ENCODE data around the gene ANXA10. TPM values are rescaled to one million over a fixed set of nuclear protein-coding genes. Genes with fewer than 3 reads are reported as not detected.
"Not testable (repeated sequence)": the region's sequence is repeated elsewhere in the genome, so short reads cannot be mapped to it uniquely, and the experiment has no call there.

The ANXA10 gene
- total RNA-seq, 1 experiment from 2014 or later: not detected

DNA sequence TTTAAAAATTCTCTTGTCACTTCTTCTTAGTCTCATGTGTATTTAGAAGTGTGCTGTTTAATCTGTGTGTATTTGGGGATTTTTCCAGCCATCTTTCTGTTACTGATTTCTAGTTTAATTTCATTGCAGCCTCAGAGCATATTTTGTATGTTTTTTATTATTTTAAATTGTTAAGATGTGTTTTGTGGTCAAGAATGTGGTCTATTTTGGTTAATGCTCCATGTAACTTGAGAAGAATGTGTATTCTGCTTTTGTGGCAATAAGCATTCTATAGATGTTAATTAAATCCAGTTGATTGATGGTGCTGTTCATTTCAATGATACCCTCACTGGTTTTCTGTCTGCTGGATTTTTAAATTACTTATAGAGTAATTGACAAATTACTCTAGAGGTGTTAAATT, 38.9 kb downstream of the ANXA10 start:
- peaks cover 5% of the 10 kb centered on the region for H3K4me1 Mint-ChIP-seq
- H3K36me3 Mint-ChIP-seq: no peaks in the 10 kb centered on the region
- DNase-seq (ENCODE audit: low spot score) (no peak), ATAC-seq (no peak)
- CTCF ChIA-PET: no interaction called here
- POLR2A ChIA-PET: no interaction called here
- H3K27ac Mint-ChIP-seq: no peak overlapping the region
- TF ChIP-seq ZNF121 (CRISPR knock-in tag; IDR thresholded peaks at IDR 0.05): no peak
- TF ChIP-seq OVOL2 (CRISPR knock-in tag; IDR thresholded peaks at IDR 0.05; ENCODE audit: borderline replicate concordance): no peak
- TF ChIP-seq, protein P1, sequence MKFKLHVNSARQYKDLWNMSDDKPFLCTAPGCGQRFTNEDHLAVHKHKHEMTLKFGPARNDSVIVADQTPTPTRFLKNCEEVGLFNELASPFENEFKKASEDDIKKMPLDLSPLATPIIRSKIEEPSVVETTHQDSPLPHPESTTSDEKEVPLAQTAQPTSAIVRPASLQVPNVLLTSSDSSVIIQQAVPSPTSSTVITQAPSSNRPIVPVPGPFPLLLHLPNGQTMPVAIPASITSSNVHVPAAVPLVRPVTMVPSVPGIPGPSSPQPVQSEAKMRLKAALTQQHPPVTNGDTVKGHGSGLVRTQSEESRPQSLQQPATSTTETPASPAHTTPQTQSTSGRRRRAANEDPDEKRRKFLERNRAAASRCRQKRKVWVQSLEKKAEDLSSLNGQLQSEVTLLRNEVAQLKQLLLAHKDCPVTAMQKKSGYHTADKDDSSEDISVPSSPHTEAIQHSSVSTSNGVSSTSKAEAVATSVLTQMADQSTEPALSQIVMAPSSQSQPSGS (CRISPR knock-in tag; IDR thresholded peaks at IDR 0.05; ENCODE audit: borderline replicate concordance, low read depth): no peak
- no peak for TF ChIP-seq FOXP1 (CRISPR knock-in tag; IDR thresholded peaks at IDR 0.05; ENCODE audit: borderline replicate concordance)
- TF ChIP-seq, protein P2, sequence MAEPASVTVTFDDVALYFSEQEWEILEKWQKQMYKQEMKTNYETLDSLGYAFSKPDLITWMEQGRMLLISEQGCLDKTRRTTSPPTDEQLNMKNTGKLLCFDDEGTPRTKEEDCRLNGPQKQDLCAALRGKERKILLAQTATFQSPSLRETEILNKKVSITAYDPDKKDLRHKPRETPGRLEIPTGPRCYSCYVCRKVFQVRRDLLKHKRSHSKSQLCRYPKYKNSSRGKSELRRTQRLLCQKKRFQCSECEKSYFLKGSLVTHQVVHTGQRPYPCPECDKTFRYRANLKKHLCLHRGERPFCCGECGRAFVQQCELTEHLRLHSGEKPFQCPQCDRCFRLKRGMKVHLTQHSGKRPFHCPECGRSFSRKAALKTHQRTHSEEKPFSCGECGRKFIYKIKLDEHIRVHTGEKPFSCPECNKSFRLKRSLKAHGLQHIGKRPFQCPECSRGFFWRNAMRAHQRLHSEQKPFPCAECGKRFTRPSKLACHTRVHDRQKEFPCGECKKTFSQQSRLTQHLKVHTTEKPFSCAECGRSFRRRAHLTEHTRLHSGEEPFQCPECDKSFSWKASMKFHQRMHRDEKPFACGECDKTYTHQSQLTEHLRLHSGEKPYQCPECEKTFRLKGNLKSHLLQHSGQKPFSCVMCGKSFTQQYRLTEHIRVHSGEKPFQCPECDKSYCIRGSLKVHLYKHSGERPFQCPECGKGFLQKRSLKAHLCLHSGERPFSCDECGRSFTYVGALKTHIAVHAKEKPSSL (CRISPR knock-in tag; conservative IDR thresholded peaks at IDR 0.05): no peak
- no peak for TF ChIP-seq IRF2 (CRISPR knock-in tag; IDR thresholded peaks at IDR 0.05; ENCODE audit: borderline replicate concordance, low read depth)
- H3K27me3 Mint-ChIP-seq (ENCODE audit: low read depth): no peaks in the 10 kb centered on the region
- no peak overlapping the region for H3K4me3 Mint-ChIP-seq
- H3K9me3 Mint-ChIP-seq: no peaks in the 10 kb centered on the region

DNA sequence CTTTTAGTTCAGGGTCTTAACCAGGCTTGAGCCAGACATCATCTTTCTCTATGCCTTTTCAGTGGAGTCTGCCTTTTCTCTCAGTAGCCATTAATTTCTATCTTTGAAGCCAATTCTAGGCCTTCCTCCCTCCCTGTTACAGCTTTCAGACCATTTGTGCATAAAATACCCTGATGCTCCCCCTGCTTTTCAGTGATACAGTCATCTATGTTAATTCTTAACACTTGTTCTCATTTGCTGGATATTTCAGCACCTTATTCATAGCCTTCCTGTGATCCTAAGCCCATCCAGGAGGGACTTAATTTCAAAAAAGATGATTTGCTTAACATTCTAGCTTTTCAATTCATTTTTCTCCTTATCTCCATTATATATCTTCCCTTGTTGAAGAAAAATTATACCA, 42.3 kb downstream of the ANXA10 start:
- TF ChIP-seq, protein P3, sequence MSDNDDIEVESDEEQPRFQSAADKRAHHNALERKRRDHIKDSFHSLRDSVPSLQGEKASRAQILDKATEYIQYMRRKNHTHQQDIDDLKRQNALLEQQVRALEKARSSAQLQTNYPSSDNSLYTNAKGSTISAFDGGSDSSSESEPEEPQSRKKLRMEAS (CRISPR knock-in tag; IDR thresholded peaks at IDR 0.05): no peak
- TF ChIP-seq NFYB (CRISPR knock-in tag; conservative IDR thresholded peaks at IDR 0.05; ENCODE audit: low read depth) (no peak), NFE2L1 (CRISPR knock-in tag; IDR thresholded peaks at IDR 0.05) (no peak), JAZF1 (CRISPR knock-in tag; IDR thresholded peaks at IDR 0.05) (no peak), FOXJ3 (CRISPR knock-in tag; IDR thresholded peaks at IDR 0.05; ENCODE audit: borderline replicate concordance) (no peak), ZNF219 (CRISPR knock-in tag; IDR thresholded peaks at IDR 0.05; ENCODE audit: borderline replicate concordance) (no peak), TCF7 (CRISPR knock-in tag; IDR thresholded peaks at IDR 0.05; ENCODE audit: low read depth) (no peak), TP53 (CRISPR knock-in tag; IDR thresholded peaks at IDR 0.05) (no peak), FOXP1 (CRISPR knock-in tag; IDR thresholded peaks at IDR 0.05; ENCODE audit: borderline replicate concordance) (no peak), RELA (CRISPR knock-in tag; IDR thresholded peaks at IDR 0.05; ENCODE audit: borderline replicate concordance) (no peak), GRHL2 (CRISPR knock-in tag; IDR thresholded peaks at IDR 0.05; ENCODE audit: insufficient replicate concordance, severe bottlenecking) (no peak), NR2C2 (CRISPR knock-in tag; IDR thresholded peaks at IDR 0.05) (no peak)
- TF ChIP-seq, protein P4, sequence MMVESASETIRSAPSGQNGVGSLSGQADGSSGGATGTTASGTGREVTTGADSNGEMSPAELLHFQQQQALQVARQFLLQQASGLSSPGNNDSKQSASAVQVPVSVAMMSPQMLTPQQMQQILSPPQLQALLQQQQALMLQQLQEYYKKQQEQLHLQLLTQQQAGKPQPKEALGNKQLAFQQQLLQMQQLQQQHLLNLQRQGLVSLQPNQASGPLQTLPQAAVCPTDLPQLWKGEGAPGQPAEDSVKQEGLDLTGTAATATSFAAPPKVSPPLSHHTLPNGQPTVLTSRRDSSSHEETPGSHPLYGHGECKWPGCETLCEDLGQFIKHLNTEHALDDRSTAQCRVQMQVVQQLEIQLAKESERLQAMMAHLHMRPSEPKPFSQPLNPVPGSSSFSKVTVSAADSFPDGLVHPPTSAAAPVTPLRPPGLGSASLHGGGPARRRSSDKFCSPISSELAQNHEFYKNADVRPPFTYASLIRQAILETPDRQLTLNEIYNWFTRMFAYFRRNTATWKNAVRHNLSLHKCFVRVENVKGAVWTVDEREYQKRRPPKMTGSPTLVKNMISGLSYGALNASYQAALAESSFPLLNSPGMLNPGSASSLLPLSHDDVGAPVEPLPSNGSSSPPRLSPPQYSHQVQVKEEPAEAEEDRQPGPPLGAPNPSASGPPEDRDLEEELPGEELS (CRISPR knock-in tag; IDR thresholded peaks at IDR 0.05): no peak
- TF ChIP-seq, protein P5, sequence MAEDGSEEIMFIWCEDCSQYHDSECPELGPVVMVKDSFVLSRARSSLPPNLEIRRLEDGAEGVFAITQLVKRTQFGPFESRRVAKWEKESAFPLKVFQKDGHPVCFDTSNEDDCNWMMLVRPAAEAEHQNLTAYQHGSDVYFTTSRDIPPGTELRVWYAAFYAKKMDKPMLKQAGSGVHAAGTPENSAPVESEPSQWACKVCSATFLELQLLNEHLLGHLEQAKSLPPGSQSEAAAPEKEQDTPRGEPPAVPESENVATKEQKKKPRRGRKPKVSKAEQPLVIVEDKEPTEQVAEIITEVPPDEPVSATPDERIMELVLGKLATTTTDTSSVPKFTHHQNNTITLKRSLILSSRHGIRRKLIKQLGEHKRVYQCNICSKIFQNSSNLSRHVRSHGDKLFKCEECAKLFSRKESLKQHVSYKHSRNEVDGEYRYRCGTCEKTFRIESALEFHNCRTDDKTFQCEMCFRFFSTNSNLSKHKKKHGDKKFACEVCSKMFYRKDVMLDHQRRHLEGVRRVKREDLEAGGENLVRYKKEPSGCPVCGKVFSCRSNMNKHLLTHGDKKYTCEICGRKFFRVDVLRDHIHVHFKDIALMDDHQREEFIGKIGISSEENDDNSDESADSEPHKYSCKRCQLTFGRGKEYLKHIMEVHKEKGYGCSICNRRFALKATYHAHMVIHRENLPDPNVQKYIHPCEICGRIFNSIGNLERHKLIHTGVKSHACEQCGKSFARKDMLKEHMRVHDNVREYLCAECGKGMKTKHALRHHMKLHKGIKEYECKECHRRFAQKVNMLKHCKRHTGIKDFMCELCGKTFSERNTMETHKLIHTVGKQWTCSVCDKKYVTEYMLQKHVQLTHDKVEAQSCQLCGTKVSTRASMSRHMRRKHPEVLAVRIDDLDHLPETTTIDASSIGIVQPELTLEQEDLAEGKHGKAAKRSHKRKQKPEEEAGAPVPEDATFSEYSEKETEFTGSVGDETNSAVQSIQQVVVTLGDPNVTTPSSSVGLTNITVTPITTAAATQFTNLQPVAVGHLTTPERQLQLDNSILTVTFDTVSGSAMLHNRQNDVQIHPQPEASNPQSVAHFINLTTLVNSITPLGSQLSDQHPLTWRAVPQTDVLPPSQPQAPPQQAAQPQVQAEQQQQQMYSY (CRISPR knock-in tag; IDR thresholded peaks at IDR 0.05): no peak
- Mint-ChIP-seq H3K9me3 (peaks cover 5% of the 10 kb centered on the region; the same call in 1 of the 2 replicates), H3K27me3 (ENCODE audit: low read depth) (no peaks in the 10 kb centered on the region), H3K4me1 (no peaks in the 10 kb centered on the region), H3K27ac (no peak overlapping the region), H3K36me3 (no peaks in the 10 kb centered on the region), H3K4me3 (no peak overlapping the region)
- POLR2A ChIA-PET: no interaction called here
- ATAC-seq (no peak), DNase-seq (ENCODE audit: low spot score) (no peak)
- CTCF ChIA-PET: no interaction called here

DNA sequence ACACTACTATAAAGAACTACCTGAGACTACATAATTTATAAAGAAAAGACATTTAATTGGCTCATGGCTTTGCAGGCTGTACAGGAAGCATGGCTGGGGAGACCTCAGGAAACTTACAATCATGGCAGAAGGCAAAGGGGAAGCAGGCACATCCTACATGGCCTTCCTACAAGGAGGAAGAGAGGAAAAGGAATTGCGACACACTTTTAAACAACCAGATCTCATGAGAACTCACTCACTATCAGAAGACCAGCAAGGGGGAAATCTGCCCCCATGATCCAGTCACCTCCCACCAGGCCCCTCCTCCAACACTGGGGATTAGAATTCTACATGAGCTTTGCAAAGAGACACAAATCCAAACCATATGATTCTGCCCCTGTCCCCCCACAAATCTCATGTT, 43.5 kb downstream of the ANXA10 start:
- H3K27ac Mint-ChIP-seq; H3K9me3 Mint-ChIP-seq; DNase-seq (ENCODE audit: low spot score); H3K4me1 Mint-ChIP-seq; H3K36me3 Mint-ChIP-seq; H3K27me3 Mint-ChIP-seq (ENCODE audit: low read depth); H3K4me3 Mint-ChIP-seq; POLR2A ChIA-PET; CTCF ChIA-PET; ATAC-seq: not testable (repeated sequence)

DNA sequence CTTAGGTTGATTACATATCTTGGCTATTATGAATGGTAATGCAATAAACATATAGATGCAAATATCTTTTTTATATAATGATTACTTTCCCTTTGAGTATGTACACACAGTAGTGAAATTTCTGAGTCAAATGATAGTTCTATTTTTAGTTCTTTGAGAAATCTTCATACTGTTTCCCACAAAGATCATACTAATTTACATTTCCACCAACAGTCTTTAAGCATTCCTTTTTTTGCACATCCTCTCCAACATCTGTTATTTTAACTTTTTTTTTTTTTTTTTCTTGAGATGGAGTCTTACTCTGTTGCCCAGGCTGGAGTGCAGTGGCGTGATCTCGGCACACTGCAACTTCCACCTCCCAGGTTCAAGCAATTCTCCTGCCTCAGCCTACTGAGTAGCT, 45.4 kb downstream of the ANXA10 start:
- H3K36me3 Mint-ChIP-seq; H3K27me3 Mint-ChIP-seq (ENCODE audit: low read depth); DNase-seq (ENCODE audit: low spot score); ATAC-seq; H3K4me3 Mint-ChIP-seq; H3K27ac Mint-ChIP-seq; H3K9me3 Mint-ChIP-seq; H3K4me1 Mint-ChIP-seq; CTCF ChIA-PET; POLR2A ChIA-PET: not testable (repeated sequence)

Measured in WTC11 (cell line).